GM12872 (cell line): ENCODE data around the gene TNN.

ENCODE experiments used
- CTCF ChIP-seq: IDR thresholded peaks from 3 replicates; pipeline ENCODE4 v1.5.1; 2011; ENCODE audit warnings: low read depth, mild to moderate bottlenecking, low read length, moderate library complexity; ENCODE audit not compliant: insufficient read depth

TNN gene

GRCh38 chr1:175166746-175167145 is 99.1 kb downstream of the TNN start:
- no peak for TF ChIP-seq CTCF

GRCh38 chr1:175167861-175168260 is 100.2 kb downstream of the TNN start:
- TF ChIP-seq CTCF, result no peak

GRCh38 chr1:175168782-175169181 is 101.1 kb downstream of the TNN start:
- TF ChIP-seq CTCF, result no peak

DNA sequence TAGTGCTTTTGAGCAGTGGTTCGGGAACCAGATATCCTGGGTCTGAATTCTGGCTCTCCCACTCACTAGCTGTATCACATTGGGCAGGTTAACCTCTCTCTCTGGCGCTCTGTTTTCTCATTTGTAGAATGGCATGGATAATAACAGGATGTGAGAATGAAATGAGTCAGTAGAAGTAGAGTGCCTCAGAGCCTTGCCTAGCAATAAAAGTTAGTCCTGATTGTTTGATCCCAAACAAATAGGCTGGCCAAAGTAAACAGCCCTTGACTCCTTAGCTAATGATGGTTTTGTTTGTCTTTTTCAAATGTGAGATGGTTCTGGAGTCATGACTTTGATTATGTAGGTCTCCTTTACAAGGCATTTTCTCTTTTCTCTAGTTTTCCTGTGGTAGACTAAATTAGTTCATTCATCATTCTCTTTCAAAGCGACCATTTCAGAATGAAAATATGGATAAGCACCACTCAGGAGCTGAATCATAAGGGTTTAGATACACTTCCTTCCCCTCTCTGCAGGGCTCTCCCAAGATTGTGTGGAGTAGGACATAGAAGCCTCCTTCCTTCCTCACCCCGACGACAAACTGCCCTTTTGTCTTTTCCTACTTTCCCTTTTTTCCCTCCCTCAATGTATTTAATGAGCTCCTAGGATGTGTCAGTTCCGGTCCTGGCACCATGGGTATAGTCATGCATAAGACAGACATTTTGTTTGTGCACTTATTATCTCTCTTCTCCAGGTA is 101.8 kb downstream of the TNN start:
- no peak for TF ChIP-seq CTCF

DNA sequence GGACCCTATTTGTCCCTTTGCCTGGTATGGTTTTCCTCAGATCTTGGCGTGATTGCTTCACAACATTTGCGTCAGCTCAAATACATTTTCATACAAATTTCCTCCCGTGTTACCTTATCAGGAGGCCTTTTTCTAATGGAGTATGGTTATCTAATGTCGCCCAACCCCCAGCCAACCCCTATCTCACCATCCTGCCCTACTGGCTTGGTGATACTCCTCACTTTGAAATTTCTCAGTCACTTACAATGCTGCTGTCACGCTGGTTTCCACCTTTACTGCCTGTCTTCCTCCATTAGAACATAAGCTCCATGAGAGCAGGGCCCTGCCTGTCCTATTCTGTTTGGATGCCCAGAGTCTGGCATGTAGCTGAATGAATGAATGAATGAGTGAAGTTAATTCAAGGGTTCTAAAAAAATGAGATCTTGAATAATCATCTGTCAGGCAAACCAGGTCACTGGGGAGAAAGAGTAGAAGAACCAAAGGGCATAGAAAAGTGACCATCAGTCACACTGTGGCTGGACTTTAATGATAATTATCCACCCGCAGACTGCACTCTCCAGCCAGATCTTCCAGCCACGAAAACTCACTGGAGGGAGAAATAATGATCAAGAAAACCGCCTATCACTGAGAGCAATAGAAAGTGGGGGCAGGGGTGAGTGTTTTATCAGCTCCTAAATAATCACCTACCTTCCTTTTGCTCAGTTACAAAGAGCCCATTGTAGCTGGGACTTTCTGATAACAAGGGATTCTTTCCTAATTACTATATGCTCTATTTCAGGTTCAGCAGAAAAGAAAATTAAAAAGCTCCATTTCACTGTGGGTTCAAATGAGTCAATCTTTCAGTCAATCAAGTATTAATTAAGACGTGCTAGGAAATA is 103.6 kb downstream of the TNN start:
- no peak for TF ChIP-seq CTCF

GRCh38 chr1:175172503-175172902 is 104.9 kb downstream of the TNN start:
- no peak for TF ChIP-seq CTCF

GRCh38 chr1:175173531-175173930 is 105.9 kb downstream of the TNN start:
- TF ChIP-seq CTCF, result no peak
